Gastroesophageal sphincter (tissue), 4 donors: ENCODE measurements around the gene KCNS1. TPM values are rescaled to one million over a fixed set of nuclear protein-coding genes. Genes with fewer than 3 reads are reported as not detected.

Experiments
- ATAC-seq: fragments of 150-250 bp; one replicate; pipeline ENCODE4 v1.9.1; 2016; ENCODE audit warnings: mild to moderate bottlenecking, moderate library complexity
- H3K27ac ChIP-seq, 4 donors: fragments of 200-600 bp; sonication (generic) in 3 of 4; 1 replicate in 3 of 4; 2 replicates in 1 of 4; pipeline ENCODE4 v1.5.1; 2016 to 2019
- H3K27me3 ChIP-seq: fragments of 200-600 bp; sonication (generic); one replicate; pipeline ENCODE4 v1.5.1; 2019
- H3K36me3 ChIP-seq, 2 donors: fragments of 200-600 bp; sonication (generic); one replicate each; pipeline ENCODE4 v1.5.1; 2019; ENCODE audit warnings: control low read depth in 1 of 2
- H3K4me1 ChIP-seq, 3 donors: fragments of 200-600 bp; sonication (generic); 1 replicate in 2 of 3; 2 replicates in 1 of 3; pipeline ENCODE4 v1.5.1; 2016 to 2019; ENCODE audit warnings: control low read depth in 2 of 3
- H3K4me3 ChIP-seq, 2 donors: fragments of 200-600 bp; sonication (generic); one replicate each; pipeline ENCODE4 v1.5.1; 2019; ENCODE audit warnings: mild to moderate bottlenecking in 1 of 2, moderate library complexity in 1 of 2
- H3K9me3 ChIP-seq, 3 donors: fragments of 200-600 bp; sonication (generic); one replicate each; pipeline ENCODE4 v1.5.1; 2017 to 2019; ENCODE audit warnings: control low read depth in 2 of 3
- EP300 ChIP-seq: sonication (generic); formaldehyde crosslinking; IDR thresholded peaks from one replicate; pipeline ENCODE4 v1.6.1; 2017; ENCODE audit warnings: antibody characterized with exemption, mild to moderate bottlenecking
- POLR2A ChIP-seq, 2 donors: fragments of 450-650 bp; IDR thresholded peaks; one replicate each; pipeline ENCODE4 v1.6.1; 2017; ENCODE audit warnings: antibody characterized with exemption in 2 of 2, mild to moderate bottlenecking in 2 of 2, moderate library complexity in 1 of 2
- POLR2AphosphoS5 ChIP-seq: sonication (generic); formaldehyde crosslinking; IDR thresholded peaks from one replicate; pipeline ENCODE4 v1.6.1; 2017; ENCODE audit warnings: antibody characterized with exemption
- WGBS, 2 donors: methylation state at CpG; one replicate each; pipeline ENCODE4 v1.1.5; 2018; ENCODE audit warnings: low coverage in 1 of 2; 5-methylcytosine and 5-hydroxymethylcytosine counted together
- total RNA-seq, 4 donors: library from RNA; depleted of rRNA; stranded (reverse); fragments of >200 nt; gene quantifications; one replicate each; pipeline ENCODE4 v1.1.0, GENCODE V29; 2016
- TF ChIP-seq, protein P1 (sequence below), 4 experiments: fragments of 200-600 bp in 2 of 4; fragments of 450-650 bp in 2 of 4; sonication (generic) in 1 of 4; IDR thresholded peaks; one replicate each; pipeline ENCODE4 v1.5.1; 2017 to 2019; ENCODE audit warnings: antibody characterized with exemption in 4 of 4, mild to moderate bottlenecking in 2 of 4, moderate library complexity in 2 of 4

Gene KCNS1
- total RNA-seq, 4 donors from 2014 or later = not detected

DNA sequence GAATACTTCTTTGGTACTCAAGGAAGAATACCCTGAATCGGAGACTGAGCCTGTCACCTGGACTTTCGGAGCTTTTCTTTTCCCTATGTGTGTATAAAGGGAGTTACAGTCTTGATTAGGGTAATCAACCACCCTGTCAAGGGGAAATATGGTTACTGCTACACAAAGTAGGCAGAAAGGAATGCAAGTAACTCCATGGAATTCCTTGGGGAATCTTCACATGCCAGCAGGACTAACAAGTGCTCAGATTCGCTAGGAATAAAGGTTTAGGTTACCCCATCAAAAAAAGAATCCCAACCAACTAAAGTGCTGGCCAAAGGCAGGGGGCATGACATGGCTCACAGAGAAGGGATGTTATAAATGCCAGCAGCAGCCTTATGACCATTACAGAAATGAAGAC is 10.4 kb downstream of the KCNS1 start:
- Histone ChIP-seq H3K9me3 (no peaks in the 10 kb centered on the region), H3K4me1 (peaks cover 0 to under 1% (median 0%) of the 10 kb centered on the region in 3 donors)
- WGBS, 2 donors = 96 to 100% methylated on average over 2 to 3 of the region's 3 CpGs

DNA sequence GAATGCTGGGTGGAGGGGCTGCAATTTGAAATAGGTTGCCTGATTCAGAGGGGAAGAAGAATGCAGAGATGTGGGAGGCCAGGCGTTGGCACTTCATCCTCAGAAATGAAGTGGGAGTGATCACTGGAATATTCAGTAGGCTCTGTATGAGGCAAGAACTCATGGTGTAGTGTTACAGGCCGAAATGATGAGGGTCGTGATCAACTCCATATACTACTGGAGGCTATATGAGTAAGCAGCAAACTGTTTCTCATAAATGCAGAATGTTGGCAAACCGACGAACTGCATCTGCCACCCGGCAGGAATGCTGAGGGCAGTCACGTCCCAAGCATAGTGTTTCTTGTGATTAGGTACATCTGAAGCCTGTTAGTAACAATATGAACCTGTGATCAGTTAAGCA is 12.7 kb downstream of the KCNS1 start:
- ATAC-seq = no peak
- Histone ChIP-seq H3K4me3 (no peak overlapping the region), H3K27ac (no peak overlapping the region), H3K36me3 (peaks cover 0 to 6% of the 10 kb centered on the region in 2 donors), H3K4me1 (no peaks in the 10 kb centered on the region), H3K27me3 (no peaks in the 10 kb centered on the region), H3K9me3 (no peaks in the 10 kb centered on the region)
- TF ChIP-seq EP300 = no peak
- TF ChIP-seq POLR2A (IDR thresholded peaks at IDR 0.05) = no peak
- no peak for TF ChIP-seq POLR2AphosphoS5
- TF ChIP-seq, protein P1, sequence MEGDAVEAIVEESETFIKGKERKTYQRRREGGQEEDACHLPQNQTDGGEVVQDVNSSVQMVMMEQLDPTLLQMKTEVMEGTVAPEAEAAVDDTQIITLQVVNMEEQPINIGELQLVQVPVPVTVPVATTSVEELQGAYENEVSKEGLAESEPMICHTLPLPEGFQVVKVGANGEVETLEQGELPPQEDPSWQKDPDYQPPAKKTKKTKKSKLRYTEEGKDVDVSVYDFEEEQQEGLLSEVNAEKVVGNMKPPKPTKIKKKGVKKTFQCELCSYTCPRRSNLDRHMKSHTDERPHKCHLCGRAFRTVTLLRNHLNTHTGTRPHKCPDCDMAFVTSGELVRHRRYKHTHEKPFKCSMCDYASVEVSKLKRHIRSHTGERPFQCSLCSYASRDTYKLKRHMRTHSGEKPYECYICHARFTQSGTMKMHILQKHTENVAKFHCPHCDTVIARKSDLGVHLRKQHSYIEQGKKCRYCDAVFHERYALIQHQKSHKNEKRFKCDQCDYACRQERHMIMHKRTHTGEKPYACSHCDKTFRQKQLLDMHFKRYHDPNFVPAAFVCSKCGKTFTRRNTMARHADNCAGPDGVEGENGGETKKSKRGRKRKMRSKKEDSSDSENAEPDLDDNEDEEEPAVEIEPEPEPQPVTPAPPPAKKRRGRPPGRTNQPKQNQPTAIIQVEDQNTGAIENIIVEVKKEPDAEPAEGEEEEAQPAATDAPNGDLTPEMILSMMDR (IDR thresholded peaks at IDR 0.05) = no peak
- 43 to 87% methylated on average over 1 to 7 of the region's 7 CpGs for WGBS, 2 donors

More for the DNA sequence above, 10.4 kb downstream of the KCNS1 start:
- H3K4me3 ChIP-seq = no peak overlapping the region
- TF ChIP-seq POLR2AphosphoS5 (no peak), POLR2A (IDR thresholded peaks at IDR 0.05) (no peak), EP300 (no peak)
- TF ChIP-seq, protein P1 (IDR thresholded peaks at IDR 0.05) = no peak
- H3K27ac ChIP-seq = no peak overlapping the region
- peaks cover 0 to 6% of the 10 kb centered on the region in 2 donors for H3K36me3 ChIP-seq
- ATAC-seq = no peak
- H3K27me3 ChIP-seq = peaks cover 7% of the 10 kb centered on the region

DNA sequence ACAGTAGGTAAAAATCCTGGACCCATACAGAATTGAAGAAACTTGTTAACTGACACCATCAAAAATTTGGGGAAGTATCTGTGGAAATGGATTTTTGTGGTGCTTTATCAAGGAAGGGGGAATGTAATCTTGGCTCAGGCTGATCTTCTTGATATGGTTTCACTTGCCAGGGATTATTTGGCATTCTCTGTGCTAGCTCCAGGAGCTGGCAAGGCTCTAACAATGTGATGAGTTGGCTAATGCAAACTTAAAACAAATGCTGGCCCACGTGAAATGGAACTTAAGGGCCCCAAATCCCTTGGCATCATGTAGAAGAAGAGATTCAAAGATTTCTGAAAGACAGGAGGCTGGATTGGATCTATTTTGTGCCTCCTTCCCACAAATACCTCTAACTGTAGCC is 13.1 kb downstream of the KCNS1 start:
- no peaks in the 10 kb centered on the region for H3K4me1 ChIP-seq
- no peak overlapping the region for H3K27ac ChIP-seq
- H3K36me3 ChIP-seq = peaks cover 0 to 6% of the 10 kb centered on the region in 2 donors
- no peak overlapping the region for H3K4me3 ChIP-seq
- no peaks in the 10 kb centered on the region for H3K27me3 ChIP-seq
- ATAC-seq = no peak
- peaks cover 0 to 2% (median 0%) of the 10 kb centered on the region in 3 donors for H3K9me3 ChIP-seq
- WGBS, 2 donors = 30 to 33% methylated on average over 1 of the region's 1 CpG
- TF ChIP-seq POLR2AphosphoS5 (no peak), POLR2A (IDR thresholded peaks at IDR 0.05) (no peak), EP300 (no peak)
- TF ChIP-seq, protein P1 (IDR thresholded peaks at IDR 0.05) = no peak

DNA sequence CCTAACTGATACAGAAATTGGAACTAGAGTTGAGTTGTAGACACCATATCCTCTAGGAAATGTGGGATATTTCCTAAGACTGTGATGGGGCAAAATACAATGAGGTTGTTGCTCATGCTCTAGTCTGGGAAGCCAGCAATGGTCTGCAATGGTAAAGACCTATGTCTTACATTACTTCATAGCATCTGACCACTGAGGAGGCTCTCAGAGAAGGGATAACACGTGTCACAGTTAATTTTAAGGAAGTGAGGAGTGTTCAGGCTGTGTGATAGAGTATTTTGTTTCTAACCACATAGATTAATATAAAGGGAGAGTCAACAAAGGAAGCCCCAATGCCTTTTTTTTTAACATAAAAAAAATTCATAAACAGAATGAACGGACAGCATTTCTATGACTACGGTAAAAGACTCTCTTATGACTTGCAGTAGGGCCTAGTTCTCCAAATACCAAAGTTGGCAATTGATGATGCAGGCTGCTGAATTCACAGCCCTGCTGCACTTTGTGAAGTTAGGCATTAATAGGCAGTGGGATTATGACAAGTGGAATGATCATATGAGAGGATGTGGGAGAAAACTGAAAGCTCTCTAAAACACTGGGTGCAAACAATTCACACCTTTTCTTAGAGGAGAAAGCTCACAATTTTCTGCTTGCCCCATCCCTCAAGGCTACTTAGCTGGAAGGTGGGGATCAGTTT is 13.7 kb downstream of the KCNS1 start:
- H3K4me1 ChIP-seq = no peaks in the 10 kb centered on the region
- peaks cover 0 to 8% (median 0%) of the 10 kb centered on the region in 3 donors for H3K9me3 ChIP-seq
- no peak for ATAC-seq
- no peaks in the 10 kb centered on the region for H3K27me3 ChIP-seq
- WGBS, 2 donors = 82 to 85% methylated on average over 3 of the region's 3 CpGs
- H3K36me3 ChIP-seq = peaks cover 0 to 9% of the 10 kb centered on the region in 2 donors
- TF ChIP-seq POLR2A (IDR thresholded peaks at IDR 0.05) = no peak
- no peak for TF ChIP-seq POLR2AphosphoS5
- TF ChIP-seq EP300 = no peak
- TF ChIP-seq, protein P1 (IDR thresholded peaks at IDR 0.05) = no peak
- H3K27ac ChIP-seq = no peak overlapping the region
- no peak overlapping the region for H3K4me3 ChIP-seq

DNA sequence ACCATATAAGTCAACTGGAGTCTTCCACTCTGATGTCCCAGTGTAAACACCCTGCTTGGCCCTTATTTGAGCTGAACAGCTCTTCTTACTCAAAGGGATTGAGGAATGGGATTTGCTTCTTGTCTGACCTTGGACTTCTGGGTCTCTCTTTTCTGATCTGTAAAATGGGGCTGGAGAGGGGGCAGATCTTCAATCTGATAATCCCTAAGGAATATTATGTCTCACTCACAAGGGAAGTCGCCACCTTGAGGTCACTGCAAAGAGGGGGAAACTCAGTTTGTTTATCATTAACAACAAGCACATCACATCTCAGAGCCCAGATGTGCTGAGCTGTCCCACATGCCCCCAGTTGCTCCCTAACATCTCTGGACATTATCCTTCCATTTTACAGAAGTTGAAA is 15.1 kb downstream of the KCNS1 start:
- H3K36me3 ChIP-seq = peaks cover 0 to 23% of the 10 kb centered on the region in 2 donors
- H3K4me1 ChIP-seq = no peaks in the 10 kb centered on the region
- no peaks in the 10 kb centered on the region for H3K27me3 ChIP-seq
- no CpG with 5 or more reads among the region's 1 CpG for WGBS, 2 donors
- TF ChIP-seq POLR2A (IDR thresholded peaks at IDR 0.05) = no peak
- TF ChIP-seq EP300 = no peak
- TF ChIP-seq, protein P1 (IDR thresholded peaks at IDR 0.05) = no peak
- no peak for TF ChIP-seq POLR2AphosphoS5
- no peak overlapping the region for H3K27ac ChIP-seq
- ATAC-seq = no peak
- no peak overlapping the region for H3K4me3 ChIP-seq
- peaks cover 0 to 15% (median 0%) of the 10 kb centered on the region in 3 donors for H3K9me3 ChIP-seq
